SU-DHL-6 (cell line): Measurements from ENCODE around the gene PRAMEF5.
"Not testable (repeated sequence)": the region's sequence is repeated elsewhere in the genome, so short reads cannot be mapped to it uniquely, and the experiment has no call there.

Source experiments
- EZH2phosphoT487 ChIP-seq: fragments of 200-600 bp; sonication (generic), shearing (Covaris generic); conservative IDR thresholded peaks from 2 replicates; pipeline ENCODE4 v1.6.1; 2018; ENCODE audit warnings: mild to moderate bottlenecking, antibody characterized with exemption, low read length, moderate library complexity, mixed read lengths
- TF ChIP-seq, protein P1 (sequence below): fragments of 200-600 bp; sonication (generic); IDR thresholded peaks from one replicate; pipeline ENCODE4 v1.5.1; 2017; ENCODE audit warnings: antibody characterized with exemption, mild to moderate bottlenecking, low read length, moderate library complexity; ENCODE audit not compliant: insufficient read depth, poor library complexity, severe bottlenecking

DNA sequence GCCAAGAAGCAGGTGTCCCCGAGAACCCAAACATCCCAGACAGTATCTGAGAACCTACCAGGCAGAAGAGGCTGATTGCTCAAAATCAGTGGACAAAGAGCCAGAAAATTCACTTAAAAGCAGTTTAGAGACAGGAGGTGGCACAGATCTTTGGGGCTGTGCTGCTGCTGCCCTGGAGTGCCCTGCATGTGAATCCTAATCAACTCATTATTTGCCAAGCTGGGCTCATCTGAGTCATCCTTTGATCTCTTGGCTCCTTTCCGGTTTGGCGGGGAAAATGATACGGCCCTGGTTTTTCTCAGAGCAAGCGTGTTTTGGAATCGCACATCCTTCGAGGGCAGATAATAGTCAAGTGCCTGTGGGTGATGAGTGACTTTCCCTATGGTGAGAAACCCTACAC lies 37.4 kb upstream of the PRAMEF5 start:
- TF ChIP-seq, protein P1, sequence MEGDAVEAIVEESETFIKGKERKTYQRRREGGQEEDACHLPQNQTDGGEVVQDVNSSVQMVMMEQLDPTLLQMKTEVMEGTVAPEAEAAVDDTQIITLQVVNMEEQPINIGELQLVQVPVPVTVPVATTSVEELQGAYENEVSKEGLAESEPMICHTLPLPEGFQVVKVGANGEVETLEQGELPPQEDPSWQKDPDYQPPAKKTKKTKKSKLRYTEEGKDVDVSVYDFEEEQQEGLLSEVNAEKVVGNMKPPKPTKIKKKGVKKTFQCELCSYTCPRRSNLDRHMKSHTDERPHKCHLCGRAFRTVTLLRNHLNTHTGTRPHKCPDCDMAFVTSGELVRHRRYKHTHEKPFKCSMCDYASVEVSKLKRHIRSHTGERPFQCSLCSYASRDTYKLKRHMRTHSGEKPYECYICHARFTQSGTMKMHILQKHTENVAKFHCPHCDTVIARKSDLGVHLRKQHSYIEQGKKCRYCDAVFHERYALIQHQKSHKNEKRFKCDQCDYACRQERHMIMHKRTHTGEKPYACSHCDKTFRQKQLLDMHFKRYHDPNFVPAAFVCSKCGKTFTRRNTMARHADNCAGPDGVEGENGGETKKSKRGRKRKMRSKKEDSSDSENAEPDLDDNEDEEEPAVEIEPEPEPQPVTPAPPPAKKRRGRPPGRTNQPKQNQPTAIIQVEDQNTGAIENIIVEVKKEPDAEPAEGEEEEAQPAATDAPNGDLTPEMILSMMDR = not testable (repeated sequence)
- not testable (repeated sequence) for TF ChIP-seq EZH2phosphoT487
